A673 (cell line): ENCODE results near the gene CCL7.

Experiments used
- EZH2 ChIP-seq: fragments of 200-600 bp; sonication (generic); IDR thresholded peaks from 2 replicates; pipeline ENCODE4 v1.6.1; 2017; ENCODE audit warnings: borderline replicate concordance, low read depth, mild to moderate bottlenecking, mixed read lengths, antibody characterized with exemption, low read length; ENCODE audit not compliant: poor library complexity, severe bottlenecking
- TF ChIP-seq, protein P1 (sequence below): fragments of 300-800, 200-600 bp; sonication (generic); conservative IDR thresholded peaks from 2 replicates; pipeline ENCODE4 v1.5.1; 2017; ENCODE audit warnings: low read depth, mild to moderate bottlenecking, antibody characterized with exemption, low read length, moderate library complexity, mixed read lengths

DNA sequence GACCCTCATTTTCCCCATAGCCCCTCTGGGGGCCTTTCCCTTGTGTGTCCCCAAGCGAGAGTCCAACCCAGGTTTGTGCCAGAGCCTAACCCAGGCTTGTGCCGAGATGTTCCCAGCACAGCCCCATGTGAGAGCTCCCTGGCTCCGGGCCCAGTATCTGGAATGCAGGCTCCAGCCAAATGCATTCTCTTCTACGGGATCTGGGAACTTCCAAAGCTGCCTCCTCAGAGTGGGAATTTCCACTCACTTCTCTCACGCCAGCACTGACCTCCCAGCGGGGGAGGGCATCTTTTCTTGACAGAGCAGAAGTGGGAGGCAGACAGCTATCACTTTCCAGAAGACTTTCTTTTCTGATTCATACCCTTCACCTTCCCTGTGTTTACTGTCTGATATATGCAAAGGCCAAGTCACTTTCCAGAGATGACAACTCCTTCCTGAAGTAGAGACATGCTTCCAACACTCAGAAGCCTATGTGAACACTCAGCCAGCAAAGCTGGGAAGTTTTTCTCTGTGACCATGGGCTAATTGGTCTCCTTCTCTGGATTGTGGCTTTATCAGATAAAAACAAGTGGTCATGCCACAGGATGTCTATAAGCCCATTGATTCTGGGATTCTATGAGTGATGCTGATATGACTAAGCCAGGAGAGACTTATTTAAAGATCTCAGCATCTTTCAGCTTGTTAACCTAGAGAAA, 17.4 kb upstream of the CCL7 start:
- TF ChIP-seq, protein P1, sequence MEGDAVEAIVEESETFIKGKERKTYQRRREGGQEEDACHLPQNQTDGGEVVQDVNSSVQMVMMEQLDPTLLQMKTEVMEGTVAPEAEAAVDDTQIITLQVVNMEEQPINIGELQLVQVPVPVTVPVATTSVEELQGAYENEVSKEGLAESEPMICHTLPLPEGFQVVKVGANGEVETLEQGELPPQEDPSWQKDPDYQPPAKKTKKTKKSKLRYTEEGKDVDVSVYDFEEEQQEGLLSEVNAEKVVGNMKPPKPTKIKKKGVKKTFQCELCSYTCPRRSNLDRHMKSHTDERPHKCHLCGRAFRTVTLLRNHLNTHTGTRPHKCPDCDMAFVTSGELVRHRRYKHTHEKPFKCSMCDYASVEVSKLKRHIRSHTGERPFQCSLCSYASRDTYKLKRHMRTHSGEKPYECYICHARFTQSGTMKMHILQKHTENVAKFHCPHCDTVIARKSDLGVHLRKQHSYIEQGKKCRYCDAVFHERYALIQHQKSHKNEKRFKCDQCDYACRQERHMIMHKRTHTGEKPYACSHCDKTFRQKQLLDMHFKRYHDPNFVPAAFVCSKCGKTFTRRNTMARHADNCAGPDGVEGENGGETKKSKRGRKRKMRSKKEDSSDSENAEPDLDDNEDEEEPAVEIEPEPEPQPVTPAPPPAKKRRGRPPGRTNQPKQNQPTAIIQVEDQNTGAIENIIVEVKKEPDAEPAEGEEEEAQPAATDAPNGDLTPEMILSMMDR: no peak
- TF ChIP-seq EZH2: no peak
